Activated T-cell treated with anti-CD3 and anti-CD28 coated beads for 4 hours (primary cell): ENCODE measurements around the gene CLIP2.
"Not testable (repeated sequence)": the region's sequence is repeated elsewhere in the genome, so short reads cannot be mapped to it uniquely, and the experiment has no call there.

Source experiments
- DNase-seq: peaks from one replicate; pipeline ENCODE4 v3.0.0-alpha.2; 2020

The CLIP2 gene

GRCh38 chr7:74407958-74408357, 118.8 kb downstream of the CLIP2 start:
- DNase-seq = no peak

GRCh38 chr7:74409571-74409970, 120.4 kb downstream of the CLIP2 start:
- DNase-seq = no peak

GRCh38 chr7:74410772-74411171, 121.6 kb downstream of the CLIP2 start:
- no peak for DNase-seq

GRCh38 chr7:74411571-74411970, 122.4 kb downstream of the CLIP2 start:
- DNase-seq = not testable (repeated sequence)

GRCh38 chr7:74412056-74412455, 122.8 kb downstream of the CLIP2 start:
- no peak for DNase-seq

- no peak for DNase-seq
Observed at GRCh38 chr7:74412603-74413002, 123.4 kb downstream of the CLIP2 start.

- not testable (repeated sequence) for DNase-seq
Observed at GRCh38 chr7:74414595-74415333, 125.6 kb downstream of the CLIP2 start.

- peak; percentile 45 for DNase-seq
Observed at GRCh38 chr7:74417419-74417971, 128.3 kb downstream of the CLIP2 start.

- no peak for DNase-seq
Observed at GRCh38 chr7:74418076-74418475, 128.9 kb downstream of the CLIP2 start.

- no peak for DNase-seq
Observed at GRCh38 chr7:74418538-74418937, 129.3 kb downstream of the CLIP2 start.

- DNase-seq = not testable (repeated sequence)
Observed at GRCh38 chr7:74419232-74419631, 130.0 kb downstream of the CLIP2 start.

GRCh38 chr7:74420006-74420405, 130.8 kb downstream of the CLIP2 start:
- DNase-seq = no peak

- DNase-seq = no peak
Observed at GRCh38 chr7:74424291-74424880, 135.2 kb downstream of the CLIP2 start.

GRCh38 chr7:74428023-74428422, 138.8 kb downstream of the CLIP2 start:
- DNase-seq = no peak

GRCh38 chr7:74429153-74429747, 140.0 kb downstream of the CLIP2 start:
- DNase-seq = no peak

- DNase-seq = not testable (repeated sequence)
Observed at GRCh38 chr7:74430409-74430808, 141.2 kb downstream of the CLIP2 start.

- no peak for DNase-seq
Observed at GRCh38 chr7:74430961-74431466, 141.8 kb downstream of the CLIP2 start.

- DNase-seq = not testable (repeated sequence)
Observed at GRCh38 chr7:74437291-74437571, 148.0 kb downstream of the CLIP2 start.

GRCh38 chr7:74438327-74438726, 149.1 kb downstream of the CLIP2 start:
- no peak for DNase-seq

GRCh38 chr7:74439541-74439940, 150.3 kb downstream of the CLIP2 start:
- DNase-seq = no peak

- not testable (repeated sequence) for DNase-seq
Observed at GRCh38 chr7:74440143-74440542, 150.9 kb downstream of the CLIP2 start.

GRCh38 chr7:74441801-74442200, 152.6 kb downstream of the CLIP2 start:
- DNase-seq = no peak

GRCh38 chr7:74443543-74444247, 154.5 kb downstream of the CLIP2 start:
- DNase-seq = no peak
